Measurements from ENCODE around the gene CFAP97D1.

DNA sequence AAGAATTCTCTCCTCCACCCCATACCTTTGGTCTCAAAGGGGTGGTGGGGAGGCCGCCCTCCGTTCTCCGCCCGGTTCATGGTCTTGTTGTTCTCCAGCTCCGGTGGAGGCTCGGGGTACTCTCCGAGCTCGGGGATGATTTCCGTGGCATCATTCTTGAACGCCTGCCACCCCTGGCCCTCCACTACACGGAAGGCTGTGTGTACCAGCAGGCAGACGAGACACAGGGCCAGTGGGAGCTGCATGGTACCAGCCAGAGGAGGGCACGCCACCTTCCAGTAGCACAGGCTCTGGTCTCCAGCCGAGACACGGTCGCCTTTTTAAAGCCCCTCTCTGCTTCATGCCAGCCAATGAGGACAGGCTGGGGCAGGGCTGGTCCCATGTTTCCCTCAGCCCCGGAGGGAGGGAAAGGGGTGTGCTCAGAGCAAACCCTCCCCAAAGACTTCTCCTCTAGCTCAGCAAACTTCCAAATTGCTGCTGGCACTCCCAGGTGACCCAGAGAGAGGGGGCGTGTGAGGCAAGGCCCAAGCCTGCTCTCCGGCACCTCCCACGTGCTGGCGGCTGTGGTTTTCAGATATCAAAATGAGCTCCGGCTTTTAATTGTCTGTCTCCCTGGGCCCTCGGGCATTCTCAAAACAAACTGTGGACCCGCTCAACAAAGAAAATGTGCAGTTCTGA lies 21.6 kb upstream of the CFAP97D1 start, which contains the start of gene SOST:
- TF ChIP-seq, protein P1, sequence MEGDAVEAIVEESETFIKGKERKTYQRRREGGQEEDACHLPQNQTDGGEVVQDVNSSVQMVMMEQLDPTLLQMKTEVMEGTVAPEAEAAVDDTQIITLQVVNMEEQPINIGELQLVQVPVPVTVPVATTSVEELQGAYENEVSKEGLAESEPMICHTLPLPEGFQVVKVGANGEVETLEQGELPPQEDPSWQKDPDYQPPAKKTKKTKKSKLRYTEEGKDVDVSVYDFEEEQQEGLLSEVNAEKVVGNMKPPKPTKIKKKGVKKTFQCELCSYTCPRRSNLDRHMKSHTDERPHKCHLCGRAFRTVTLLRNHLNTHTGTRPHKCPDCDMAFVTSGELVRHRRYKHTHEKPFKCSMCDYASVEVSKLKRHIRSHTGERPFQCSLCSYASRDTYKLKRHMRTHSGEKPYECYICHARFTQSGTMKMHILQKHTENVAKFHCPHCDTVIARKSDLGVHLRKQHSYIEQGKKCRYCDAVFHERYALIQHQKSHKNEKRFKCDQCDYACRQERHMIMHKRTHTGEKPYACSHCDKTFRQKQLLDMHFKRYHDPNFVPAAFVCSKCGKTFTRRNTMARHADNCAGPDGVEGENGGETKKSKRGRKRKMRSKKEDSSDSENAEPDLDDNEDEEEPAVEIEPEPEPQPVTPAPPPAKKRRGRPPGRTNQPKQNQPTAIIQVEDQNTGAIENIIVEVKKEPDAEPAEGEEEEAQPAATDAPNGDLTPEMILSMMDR (IDR thresholded peaks at IDR 0.05; ENCODE audit: insufficient read depth, low read depth, low read length) = no peak
- no peak for TF ChIP-seq EZH2 (IDR thresholded peaks at IDR 0.05; ENCODE audit: insufficient read depth, low read length)

Data from astrocyte (in vitro differentiated cells and primary cell).